GM19193 (cell line): ENCODE results near the gene KIAA1755.

Source experiments
- POLR2A ChIP-seq: IDR thresholded peaks from 4 replicates; pipeline ENCODE4 v1.6.1; 2011; ENCODE audit not compliant: insufficient read depth, insufficient read length; ENCODE audit errors: extremely low read depth

Gene KIAA1755

GRCh38 chr20:38184101-38184500 lies 76.4 kb downstream of the KIAA1755 start:
- TF ChIP-seq POLR2A, result no peak

- TF ChIP-seq POLR2A, result no peak
Observed at GRCh38 chr20:38181971-38182370, 78.6 kb downstream of the KIAA1755 start.

GRCh38 chr20:38181207-38181801 lies 79.2 kb downstream of the KIAA1755 start:
- no peak for TF ChIP-seq POLR2A

GRCh38 chr20:38180781-38181180 lies 79.8 kb downstream of the KIAA1755 start:
- no peak for TF ChIP-seq POLR2A

- no peak for TF ChIP-seq POLR2A
Observed at GRCh38 chr20:38179846-38180245, 80.7 kb downstream of the KIAA1755 start.

- TF ChIP-seq POLR2A, result no peak
Observed at GRCh38 chr20:38178581-38178980, 82.0 kb downstream of the KIAA1755 start.

GRCh38 chr20:38178065-38178491 lies 82.5 kb downstream of the KIAA1755 start:
- TF ChIP-seq POLR2A, result no peak

GRCh38 chr20:38177201-38177600 lies 83.3 kb downstream of the KIAA1755 start:
- TF ChIP-seq POLR2A, result no peak

GRCh38 chr20:38175304-38176180 lies 85.0 kb downstream of the KIAA1755 start:
- TF ChIP-seq POLR2A, result no peak

GRCh38 chr20:38173237-38174156 lies 87.0 kb downstream of the KIAA1755 start:
- no peak for TF ChIP-seq POLR2A

- no peak for TF ChIP-seq POLR2A
Observed at GRCh38 chr20:38172408-38172807, 88.1 kb downstream of the KIAA1755 start.

- TF ChIP-seq POLR2A, result no peak
Observed at GRCh38 chr20:38171675-38172043, 88.9 kb downstream of the KIAA1755 start.

GRCh38 chr20:38170826-38171674 lies 89.5 kb downstream of the KIAA1755 start:
- TF ChIP-seq POLR2A, result no peak

GRCh38 chr20:38170219-38170825 lies 90.2 kb downstream of the KIAA1755 start:
- TF ChIP-seq POLR2A, result no peak
